HG03103 (cell line): ENCODE results near the gene HCFC1.

Experiments used
- ATAC-seq: cut with Tn5 transposase; IDR thresholded peaks from one replicate; pipeline ENCODE4 v1.9.1; 2021; ENCODE audit warnings: low read depth; ENCODE audit not compliant: unreplicated experiment

The HCFC1 gene

GRCh38 chrX:153907456-153907855 is 64.2 kb downstream of the HCFC1 start:
- no peak for ATAC-seq

GRCh38 chrX:153906126-153906917 is 65.3 kb downstream of the HCFC1 start:
- no peak for ATAC-seq

GRCh38 chrX:153905481-153906095 is 66.0 kb downstream of the HCFC1 start:
- ATAC-seq = no peak

- no peak for ATAC-seq
Observed at GRCh38 chrX:153903991-153904957, 67.3 kb downstream of the HCFC1 start, which contains the start of gene AVPR2. Gene AVPR2, plus strand, starts transcription at chrX:153904673. Its CDS starts 473 bp downstream, at chrX:153905146.

- no peak for ATAC-seq
Observed at GRCh38 chrX:153903238-153903980, 68.2 kb downstream of the HCFC1 start.

GRCh38 chrX:153902385-153902784 is 69.2 kb downstream of the HCFC1 start:
- no peak for ATAC-seq

- ATAC-seq = no peak
Observed at GRCh38 chrX:153901753-153902140, 69.9 kb downstream of the HCFC1 start.

GRCh38 chrX:153900831-153901752 is 70.5 kb downstream of the HCFC1 start:
- peak; percentile 76 for ATAC-seq

GRCh38 chrX:153897899-153898298 is 73.7 kb downstream of the HCFC1 start:
- no peak for ATAC-seq
